NCI-H526 treated with DMSO at 0.1 percent for 48 hours (cell line): ENCODE results near the gene SLC6A3.
"Not testable (repeated sequence)": the region's sequence is repeated elsewhere in the genome, so short reads cannot be mapped to it uniquely, and the experiment has no call there.

Source experiments
- DNase-seq: peaks from one replicate; lab custom pipeline; 2025; lab: John Stamatoyannopoulos, UW

Gene SLC6A3

GRCh38 chr5:1464096-1464446 lies 18.8 kb upstream of the SLC6A3 start:
- DNase-seq, result no peak

GRCh38 chr5:1463326-1464095 lies 18.3 kb upstream of the SLC6A3 start:
- DNase-seq, result no peak

GRCh38 chr5:1462358-1462757 lies 17.1 kb upstream of the SLC6A3 start:
- DNase-seq, result no peak

GRCh38 chr5:1461396-1461795 lies 16.2 kb upstream of the SLC6A3 start:
- no peak for DNase-seq

GRCh38 chr5:1460054-1460682 lies 14.9 kb upstream of the SLC6A3 start:
- DNase-seq, result no peak

- not testable (repeated sequence) for DNase-seq
Measured at GRCh38 chr5:1459435-1459834, 14.2 kb upstream of the SLC6A3 start.

- not testable (repeated sequence) for DNase-seq
Measured at GRCh38 chr5:1456110-1456881, 11.1 kb upstream of the SLC6A3 start.

- no peak for DNase-seq
Measured at GRCh38 chr5:1453613-1454012, 8.4 kb upstream of the SLC6A3 start.

GRCh38 chr5:1449081-1449630 lies 3.9 kb upstream of the SLC6A3 start:
- no peak for DNase-seq

GRCh38 chr5:1448511-1449011 lies 3.3 kb upstream of the SLC6A3 start:
- DNase-seq, result no peak

GRCh38 chr5:1447671-1448361 lies 2.6 kb upstream of the SLC6A3 start:
- DNase-seq, result no peak

- DNase-seq, result no peak
Measured at GRCh38 chr5:1446602-1447343, 1.5 kb upstream of the SLC6A3 start.

- no peak for DNase-seq
Measured at GRCh38 chr5:1445689-1446601, 705 bp upstream of the SLC6A3 start.

- no peak for DNase-seq
Measured at GRCh38 chr5:1444361-1445189, 665 bp downstream of the SLC6A3 start.

GRCh38 chr5:1443991-1444360 lies 1.3 kb downstream of the SLC6A3 start:
- no peak for DNase-seq

GRCh38 chr5:1443171-1443570 lies 2.1 kb downstream of the SLC6A3 start:
- no peak for DNase-seq

GRCh38 chr5:1442222-1443145 lies 2.8 kb downstream of the SLC6A3 start:
- DNase-seq, result no peak
